Measurements from ENCODE around the gene HECW1. TPM values are rescaled to one million over a fixed set of nuclear protein-coding genes. Genes with fewer than 3 reads are reported as not detected.

The HECW1 gene
- total and polyA plus RNA-seq, 2 experiments from 2014 or later, result 11.0 to 21.8 TPM

DNA sequence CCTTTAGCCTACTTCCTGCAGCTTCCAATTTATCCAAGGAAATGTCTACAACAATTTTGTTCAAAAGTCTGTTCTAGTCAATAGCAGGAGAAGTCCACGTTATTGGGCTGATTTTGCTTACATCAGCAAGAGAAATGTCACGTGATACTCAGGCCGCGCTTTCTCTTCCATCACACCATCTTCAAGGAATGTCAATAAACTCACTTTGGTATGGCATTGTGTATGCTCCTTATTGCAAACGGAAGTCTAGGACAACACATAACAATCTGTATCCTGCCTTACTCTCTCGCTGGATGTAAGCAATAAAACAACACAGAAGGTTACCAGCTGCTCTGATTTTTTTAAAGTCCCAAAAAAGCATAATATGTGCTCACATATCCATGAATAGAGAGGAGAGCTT is 453.3 kb downstream of the HECW1 start:
- Mint-ChIP-seq H3K27me3 (ENCODE audit: insufficient read depth, low read depth, poor library complexity) (no peaks in the 10 kb centered on the region), H3K36me3 (ENCODE audit: low read depth) (no peaks in the 10 kb centered on the region), H3K4me3 (no peak overlapping the region), H3K4me1 (no peaks in the 10 kb centered on the region; the same call in 1 of the 3 replicates), H3K27ac (no peak overlapping the region), H3K9me3 (no peaks in the 10 kb centered on the region)
- Histone ChIP-seq H3K36me3 (ENCODE audit: insufficient read depth) (no peaks in the 10 kb centered on the region), H3K4me2 (no peak overlapping the region), H3F3A (replicated peaks; ENCODE audit: low read depth) (no peaks in the 10 kb centered on the region), H3K27ac (ENCODE audit: low read depth) (no peak overlapping the region), H3K4me1 (ENCODE audit: insufficient read depth) (no peaks in the 10 kb centered on the region), H2AFZ (no peak overlapping the region), H3K9me2 (ENCODE audit: insufficient read depth) (peaks cover 9% of the 10 kb centered on the region; the same call in 1 of the 2 replicates), H3K27me3 (ENCODE audit: insufficient read depth) (no peaks in the 10 kb centered on the region), H3K4me3 (no peak overlapping the region), H4K20me1 (replicated peaks; ENCODE audit: insufficient read depth) (no peaks in the 10 kb centered on the region), H3K79me2 (replicated peaks; ENCODE audit: insufficient read depth) (no peaks in the 10 kb centered on the region)
- no peak for ATAC-seq
- DNase-seq (ENCODE audit: low spot score), result no peak
- no peak for TF ChIP-seq STAT1 (IDR thresholded peaks at IDR 0.05; ENCODE audit: unreplicated experiment)

DNA sequence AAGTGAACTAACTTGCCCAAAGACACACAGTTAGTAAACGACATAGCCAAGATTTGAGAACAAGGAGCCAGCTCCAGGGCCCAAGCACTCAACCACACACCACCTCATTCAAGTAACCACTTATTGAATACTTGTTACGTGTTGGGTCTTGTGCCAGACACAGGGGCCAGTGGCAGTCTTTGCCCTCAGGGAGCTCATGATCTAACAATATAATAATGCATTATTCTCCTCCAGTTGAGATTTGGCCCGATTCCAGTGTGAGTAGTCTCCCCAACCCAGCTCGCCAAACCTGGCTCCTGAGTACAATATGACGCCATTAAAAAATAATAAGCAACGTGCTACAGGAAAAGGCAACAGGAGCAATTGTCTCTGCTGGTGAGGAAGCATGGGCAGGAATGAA is 456.1 kb downstream of the HECW1 start:
- H3K27ac ChIP-seq (ENCODE audit: low read depth), result no peak overlapping the region
- no peaks in the 10 kb centered on the region for H3K27me3 Mint-ChIP-seq (ENCODE audit: insufficient read depth, low read depth, poor library complexity)
- H2AFZ ChIP-seq, result no peak overlapping the region
- no peaks in the 10 kb centered on the region for H3K4me1 Mint-ChIP-seq
- no peak for ATAC-seq
- H3K9me2 ChIP-seq (ENCODE audit: insufficient read depth), result no peaks in the 10 kb centered on the region
- H3K36me3 Mint-ChIP-seq (ENCODE audit: low read depth), result no peaks in the 10 kb centered on the region
- H3K4me2 ChIP-seq, result no peak overlapping the region
- H3F3A ChIP-seq (replicated peaks; ENCODE audit: low read depth), result no peaks in the 10 kb centered on the region
- H3K79me2 ChIP-seq (replicated peaks; ENCODE audit: insufficient read depth), result no peaks in the 10 kb centered on the region
- no peak for TF ChIP-seq NANOG (IDR thresholded peaks at IDR 0.05; ENCODE audit: borderline replicate concordance)
- TF ChIP-seq, protein P1, sequence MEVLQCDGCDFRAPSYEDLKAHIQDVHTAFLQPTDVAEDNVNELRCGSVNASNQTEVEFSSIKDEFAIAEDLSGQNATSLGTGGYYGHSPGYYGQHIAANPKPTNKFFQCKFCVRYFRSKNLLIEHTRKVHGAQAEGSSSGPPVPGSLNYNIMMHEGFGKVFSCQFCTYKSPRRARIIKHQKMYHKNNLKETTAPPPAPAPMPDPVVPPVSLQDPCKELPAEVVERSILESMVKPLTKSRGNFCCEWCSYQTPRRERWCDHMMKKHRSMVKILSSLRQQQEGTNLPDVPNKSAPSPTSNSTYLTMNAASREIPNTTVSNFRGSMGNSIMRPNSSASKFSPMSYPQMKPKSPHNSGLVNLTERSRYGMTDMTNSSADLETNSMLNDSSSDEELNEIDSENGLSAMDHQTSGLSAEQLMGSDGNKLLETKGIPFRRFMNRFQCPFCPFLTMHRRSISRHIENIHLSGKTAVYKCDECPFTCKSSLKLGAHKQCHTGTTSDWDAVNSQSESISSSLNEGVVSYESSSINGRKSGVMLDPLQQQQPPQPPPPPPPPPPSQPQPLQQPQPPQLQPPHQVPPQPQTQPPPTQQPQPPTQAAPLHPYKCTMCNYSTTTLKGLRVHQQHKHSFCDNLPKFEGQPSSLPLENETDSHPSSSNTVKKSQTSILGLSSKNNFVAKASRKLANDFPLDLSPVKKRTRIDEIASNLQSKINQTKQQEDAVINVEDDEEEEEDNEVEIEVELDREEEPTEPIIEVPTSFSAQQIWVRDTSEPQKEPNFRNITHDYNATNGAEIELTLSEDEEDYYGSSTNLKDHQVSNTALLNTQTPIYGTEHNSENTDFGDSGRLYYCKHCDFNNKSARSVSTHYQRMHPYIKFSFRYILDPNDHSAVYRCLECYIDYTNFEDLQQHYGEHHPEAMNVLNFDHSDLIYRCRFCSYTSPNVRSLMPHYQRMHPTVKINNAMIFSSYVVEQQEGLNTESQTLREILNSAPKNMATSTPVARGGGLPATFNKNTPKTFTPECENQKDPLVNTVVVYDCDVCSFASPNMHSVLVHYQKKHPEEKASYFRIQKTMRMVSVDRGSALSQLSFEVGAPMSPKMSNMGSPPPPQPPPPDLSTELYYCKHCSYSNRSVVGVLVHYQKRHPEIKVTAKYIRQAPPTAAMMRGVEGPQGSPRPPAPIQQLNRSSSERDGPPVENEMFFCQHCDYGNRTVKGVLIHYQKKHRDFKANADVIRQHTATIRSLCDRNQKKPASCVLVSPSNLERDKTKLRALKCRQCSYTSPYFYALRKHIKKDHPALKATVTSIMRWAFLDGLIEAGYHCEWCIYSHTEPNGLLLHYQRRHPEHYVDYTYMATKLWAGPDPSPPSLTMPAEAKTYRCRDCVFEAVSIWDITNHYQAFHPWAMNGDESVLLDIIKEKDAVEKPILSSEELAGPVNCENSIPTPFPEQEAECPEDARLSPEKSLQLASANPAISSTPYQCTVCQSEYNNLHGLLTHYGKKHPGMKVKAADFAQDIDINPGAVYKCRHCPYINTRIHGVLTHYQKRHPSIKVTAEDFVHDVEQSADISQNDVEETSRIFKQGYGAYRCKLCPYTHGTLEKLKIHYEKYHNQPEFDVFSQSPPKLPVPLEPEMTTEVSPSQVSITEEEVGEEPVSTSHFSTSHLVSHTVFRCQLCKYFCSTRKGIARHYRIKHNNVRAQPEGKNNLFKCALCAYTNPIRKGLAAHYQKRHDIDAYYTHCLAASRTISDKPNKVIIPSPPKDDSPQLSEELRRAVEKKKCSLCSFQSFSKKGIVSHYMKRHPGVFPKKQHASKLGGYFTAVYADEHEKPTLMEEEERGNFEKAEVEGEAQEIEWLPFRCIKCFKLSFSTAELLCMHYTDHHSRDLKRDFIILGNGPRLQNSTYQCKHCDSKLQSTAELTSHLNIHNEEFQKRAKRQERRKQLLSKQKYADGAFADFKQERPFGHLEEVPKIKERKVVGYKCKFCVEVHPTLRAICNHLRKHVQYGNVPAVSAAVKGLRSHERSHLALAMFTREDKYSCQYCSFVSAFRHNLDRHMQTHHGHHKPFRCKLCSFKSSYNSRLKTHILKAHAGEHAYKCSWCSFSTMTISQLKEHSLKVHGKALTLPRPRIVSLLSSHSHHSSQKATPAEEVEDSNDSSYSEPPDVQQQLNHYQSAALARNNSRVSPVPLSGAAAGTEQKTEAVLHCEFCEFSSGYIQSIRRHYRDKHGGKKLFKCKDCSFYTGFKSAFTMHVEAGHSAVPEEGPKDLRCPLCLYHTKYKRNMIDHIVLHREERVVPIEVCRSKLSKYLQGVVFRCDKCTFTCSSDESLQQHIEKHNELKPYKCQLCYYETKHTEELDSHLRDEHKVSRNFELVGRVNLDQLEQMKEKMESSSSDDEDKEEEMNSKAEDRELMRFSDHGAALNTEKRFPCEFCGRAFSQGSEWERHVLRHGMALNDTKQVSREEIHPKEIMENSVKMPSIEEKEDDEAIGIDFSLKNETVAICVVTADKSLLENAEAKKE (CRISPR knock-in tag; IDR thresholded peaks at IDR 0.05), result no peak
- no peak for TF ChIP-seq CREB1 (CRISPR knock-in tag; IDR thresholded peaks at IDR 0.05; ENCODE audit: low read depth)
- TF ChIP-seq, protein P2, sequence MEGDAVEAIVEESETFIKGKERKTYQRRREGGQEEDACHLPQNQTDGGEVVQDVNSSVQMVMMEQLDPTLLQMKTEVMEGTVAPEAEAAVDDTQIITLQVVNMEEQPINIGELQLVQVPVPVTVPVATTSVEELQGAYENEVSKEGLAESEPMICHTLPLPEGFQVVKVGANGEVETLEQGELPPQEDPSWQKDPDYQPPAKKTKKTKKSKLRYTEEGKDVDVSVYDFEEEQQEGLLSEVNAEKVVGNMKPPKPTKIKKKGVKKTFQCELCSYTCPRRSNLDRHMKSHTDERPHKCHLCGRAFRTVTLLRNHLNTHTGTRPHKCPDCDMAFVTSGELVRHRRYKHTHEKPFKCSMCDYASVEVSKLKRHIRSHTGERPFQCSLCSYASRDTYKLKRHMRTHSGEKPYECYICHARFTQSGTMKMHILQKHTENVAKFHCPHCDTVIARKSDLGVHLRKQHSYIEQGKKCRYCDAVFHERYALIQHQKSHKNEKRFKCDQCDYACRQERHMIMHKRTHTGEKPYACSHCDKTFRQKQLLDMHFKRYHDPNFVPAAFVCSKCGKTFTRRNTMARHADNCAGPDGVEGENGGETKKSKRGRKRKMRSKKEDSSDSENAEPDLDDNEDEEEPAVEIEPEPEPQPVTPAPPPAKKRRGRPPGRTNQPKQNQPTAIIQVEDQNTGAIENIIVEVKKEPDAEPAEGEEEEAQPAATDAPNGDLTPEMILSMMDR (conservative IDR thresholded peaks at IDR 0.05; ENCODE audit: low read depth in 2 of 2), result no peak
- H3K4me1 ChIP-seq (ENCODE audit: insufficient read depth), result no peaks in the 10 kb centered on the region
- H3K9me3 Mint-ChIP-seq, result no peaks in the 10 kb centered on the region
- DNase-seq (ENCODE audit: low spot score), result no peak
- no peaks in the 10 kb centered on the region for H3K27me3 ChIP-seq (ENCODE audit: insufficient read depth)
- H3K27ac Mint-ChIP-seq, result no peak overlapping the region
- no peak overlapping the region for H3K4me3 Mint-ChIP-seq
- no peaks in the 10 kb centered on the region for H3K36me3 ChIP-seq (ENCODE audit: insufficient read depth)
- H4K20me1 ChIP-seq (replicated peaks; ENCODE audit: insufficient read depth), result no peaks in the 10 kb centered on the region
- H3K4me3 ChIP-seq, result no peak overlapping the region
